Activated naive CD4-positive, alpha-beta T cell treated with anti-CD3 and anti-CD28 coated beads for 36 hours (primary cell): ENCODE data around the gene SPTSSA. TPM values are rescaled to one million over a fixed set of nuclear protein-coding genes. Genes with fewer than 3 reads are reported as not detected.
"Not testable (repeated sequence)": the region's sequence is repeated elsewhere in the genome, so short reads cannot be mapped to it uniquely, and the experiment has no call there.

Experiments
- CTCF ChIA-PET: fragments of 350-600 bp; sonication (Branson Sonifier 250); formaldehyde crosslinking; loops from one replicate; lab custom pipeline; 2021; ENCODE audit warnings: antibody characterized with exemption; lab: Charles Lee
- DNase-seq: peaks from one replicate; pipeline ENCODE4 v3.0.0-alpha.2; 2020
- H3K27ac Mint-ChIP-seq: one replicate; pipeline ENCODE4 v1.8.0; 2021; ENCODE audit warnings: mild to moderate bottlenecking, mixed read lengths
- H3K27me3 Mint-ChIP-seq: one replicate; pipeline ENCODE4 v1.8.0; 2021; ENCODE audit warnings: low read depth, mixed read lengths
- H3K36me3 Mint-ChIP-seq: one replicate; pipeline ENCODE4 v1.8.0; 2021; ENCODE audit warnings: low read depth, mixed read lengths
- H3K4me1 Mint-ChIP-seq: one replicate; pipeline ENCODE4 v1.8.0; 2021; ENCODE audit warnings: low read depth, mixed read lengths
- H3K4me3 Mint-ChIP-seq: one replicate; pipeline ENCODE4 v1.8.0; 2021; ENCODE audit warnings: mild to moderate bottlenecking, moderate library complexity, mixed read lengths
- H3K9me3 Mint-ChIP-seq: one replicate; pipeline ENCODE4 v1.8.0; 2021; ENCODE audit warnings: mixed read lengths
- intact Hi-C: fragments of 100-400 bp; cut with micrococcal nuclease; formaldehyde crosslinking; loops from one replicate; pipeline ENCODE4 v1.15.1; 2023
- total RNA-seq, 2 experiments: library from RNA; stranded (reverse); gene quantifications; one replicate each; pipeline ENCODE4 v1.2.3, GENCODE V29; 2021

Gene SPTSSA
- 1 to 10 TPM; 5.8 to 6.2 TPM for total RNA-seq

GRCh38 chr14:34462132-34462893 lies at the start of gene SPTSSA:
SPTSSA (minus strand) TSS chr14:34462240; CDS start chr14:34462207, 33 bp downstream.
- no peaks in the 10 kb centered on the region for H3K27me3 Mint-ChIP-seq
- no peaks in the 10 kb centered on the region for H3K9me3 Mint-ChIP-seq
- intact Hi-C loops = loop anchor here (1.0 to 5.0 kb wide), 10 partner anchors 75 to 1855 kb away; partner anchors contain the start of genes BRMS1L, CFL2, EAPP and FAM177A1
- no peaks in the 10 kb centered on the region for H3K36me3 Mint-ChIP-seq
- peak; percentile 92 for DNase-seq
- H3K4me3 Mint-ChIP-seq = peak within 1 kb of the TSS; percentile 87
- H3K27ac Mint-ChIP-seq = peak within 1 kb of the TSS; percentile 65
- CTCF ChIA-PET = interaction anchor here (1.0 kb wide), 1 partner anchor 10 kb away, joined by 3 read pairs; no protein-coding TSS in a partner anchor
- H3K4me1 Mint-ChIP-seq = peaks cover 16% of the 10 kb centered on the region

GRCh38 chr14:34507884-34508283 lies 45.8 kb upstream of the SPTSSA start:
- intact Hi-C loops = no loop called here
- Mint-ChIP-seq H3K4me3 (no peak overlapping the region), H3K9me3 (no peaks in the 10 kb centered on the region), H3K27me3 (no peaks in the 10 kb centered on the region), H3K36me3 (no peaks in the 10 kb centered on the region), H3K4me1 (no peaks in the 10 kb centered on the region), H3K27ac (no peak overlapping the region)
- CTCF ChIA-PET = interaction anchor here (0.6 to 0.7 kb wide), 2 partner anchors 176 to 424 kb away, joined by 3 to 4 read pairs; no protein-coding TSS in a partner anchor
- no peak for DNase-seq

GRCh38 chr14:34507459-34507858 lies 45.4 kb upstream of the SPTSSA start:
- H3K27ac Mint-ChIP-seq = no peak overlapping the region
- H3K36me3 Mint-ChIP-seq = no peaks in the 10 kb centered on the region
- H3K4me1 Mint-ChIP-seq = no peaks in the 10 kb centered on the region
- DNase-seq = no peak
- no peaks in the 10 kb centered on the region for H3K9me3 Mint-ChIP-seq
- no peaks in the 10 kb centered on the region for H3K27me3 Mint-ChIP-seq
- H3K4me3 Mint-ChIP-seq = no peak overlapping the region
- CTCF ChIA-PET = interaction anchor here (0.6 kb wide), 1 partner anchor 423 kb away, joined by 3 read pairs; no protein-coding TSS in a partner anchor
- intact Hi-C loops = no loop called here

GRCh38 chr14:34505124-34505491 lies 43.1 kb upstream of the SPTSSA start:
- DNase-seq, H3K4me3 Mint-ChIP-seq, H3K27ac Mint-ChIP-seq, H3K27me3 Mint-ChIP-seq, H3K4me1 Mint-ChIP-seq, CTCF ChIA-PET, H3K9me3 Mint-ChIP-seq, intact Hi-C loops, H3K36me3 Mint-ChIP-seq: not testable (repeated sequence)

- H3K9me3 Mint-ChIP-seq, H3K27me3 Mint-ChIP-seq, intact Hi-C loops, CTCF ChIA-PET, H3K27ac Mint-ChIP-seq, H3K36me3 Mint-ChIP-seq, DNase-seq, H3K4me1 Mint-ChIP-seq, H3K4me3 Mint-ChIP-seq: not testable (repeated sequence)
Observed at GRCh38 chr14:34504027-34504426, 42.0 kb upstream of the SPTSSA start.

- H3K4me3 Mint-ChIP-seq = no peak overlapping the region
- DNase-seq = no peak
Observed at GRCh38 chr14:34502545-34503225, 40.6 kb upstream of the SPTSSA start.

GRCh38 chr14:34502001-34502400 lies 40.0 kb upstream of the SPTSSA start:
- no peaks in the 10 kb centered on the region for H3K4me1 Mint-ChIP-seq
- no peak overlapping the region for H3K27ac Mint-ChIP-seq
- CTCF ChIA-PET = no interaction called here
- intact Hi-C loops = no loop called here
- no peak for DNase-seq
- H3K9me3 Mint-ChIP-seq = no peaks in the 10 kb centered on the region
- no peak overlapping the region for H3K4me3 Mint-ChIP-seq
- H3K36me3 Mint-ChIP-seq = no peaks in the 10 kb centered on the region
- H3K27me3 Mint-ChIP-seq = no peaks in the 10 kb centered on the region

More at GRCh38 chr14:34502545-34503225, 40.6 kb upstream of the SPTSSA start:
- intact Hi-C loops = no loop called here
- no peaks in the 10 kb centered on the region for H3K27me3 Mint-ChIP-seq
- H3K4me1 Mint-ChIP-seq = no peaks in the 10 kb centered on the region
- H3K36me3 Mint-ChIP-seq = no peaks in the 10 kb centered on the region
- no peak overlapping the region for H3K27ac Mint-ChIP-seq
- CTCF ChIA-PET = no interaction called here
- no peaks in the 10 kb centered on the region for H3K9me3 Mint-ChIP-seq

- CTCF ChIA-PET = interaction anchor here (0.7 kb wide), 1 partner anchor 17 kb away, joined by 3 read pairs; no protein-coding TSS in a partner anchor
- Mint-ChIP-seq H3K4me3 (no peak overlapping the region), H3K27ac (no peak overlapping the region), H3K27me3 (no peaks in the 10 kb centered on the region), H3K4me1 (no peaks in the 10 kb centered on the region), H3K36me3 (no peaks in the 10 kb centered on the region), H3K9me3 (no peaks in the 10 kb centered on the region)
- intact Hi-C loops = no loop called here
- DNase-seq = no peak
Observed at GRCh38 chr14:34501004-34501580, 39.1 kb upstream of the SPTSSA start.

GRCh38 chr14:34498684-34499412 lies 36.8 kb upstream of the SPTSSA start:
- Mint-ChIP-seq H3K9me3 (no peaks in the 10 kb centered on the region), H3K4me3 (no peak overlapping the region), H3K36me3 (no peaks in the 10 kb centered on the region), H3K27me3 (no peaks in the 10 kb centered on the region), H3K27ac (no peak overlapping the region), H3K4me1 (no peaks in the 10 kb centered on the region)
- intact Hi-C loops = loop anchor here (1.0 kb wide), 1 partner anchor 168 kb away; no protein-coding TSS in a partner anchor
- peak; percentile 38 for DNase-seq
- CTCF ChIA-PET = interaction anchor here (1.6 to 2.1 kb wide), 2 partner anchors 167 to 176 kb away, joined by 5 to 8 read pairs; no protein-coding TSS in a partner anchor

- H3K4me1 Mint-ChIP-seq = no peaks in the 10 kb centered on the region
- DNase-seq = no peak
- CTCF ChIA-PET = interaction anchor here (0.6 kb wide), 1 partner anchor 15 kb away, joined by 3 read pairs; no protein-coding TSS in a partner anchor
- H3K4me3 Mint-ChIP-seq = no peak overlapping the region
- H3K27me3 Mint-ChIP-seq = no peaks in the 10 kb centered on the region
- H3K36me3 Mint-ChIP-seq = no peaks in the 10 kb centered on the region
- intact Hi-C loops = no loop called here
- H3K27ac Mint-ChIP-seq = no peak overlapping the region
- no peaks in the 10 kb centered on the region for H3K9me3 Mint-ChIP-seq
Observed at GRCh38 chr14:34496679-34497513, 34.9 kb upstream of the SPTSSA start.

- intact Hi-C loops = no loop called here
- H3K9me3 Mint-ChIP-seq = no peaks in the 10 kb centered on the region
- no peak overlapping the region for H3K4me3 Mint-ChIP-seq
- H3K36me3 Mint-ChIP-seq = no peaks in the 10 kb centered on the region
- no peak for DNase-seq
- H3K27ac Mint-ChIP-seq = no peak overlapping the region
- no peaks in the 10 kb centered on the region for H3K4me1 Mint-ChIP-seq
- CTCF ChIA-PET = interaction anchor here (0.6 kb wide), 1 partner anchor 14 kb away, joined by 3 read pairs; no protein-coding TSS in a partner anchor
- H3K27me3 Mint-ChIP-seq = no peaks in the 10 kb centered on the region
Observed at GRCh38 chr14:34496007-34496678, 34.1 kb upstream of the SPTSSA start.
